H1 (cell line): ENCODE data around the gene ILKAP. TPM values are rescaled to one million over a fixed set of nuclear protein-coding genes. Genes with fewer than 3 reads are reported as not detected.

Source experiments
- CTCF ChIA-PET: fragments of 300-600 bp; sonication (Branson Sonifier 250); formaldehyde crosslinking; loops from one replicate; lab custom pipeline; 2021; ENCODE audit not compliant: partially characterized antibody; lab: Charles Lee
- POLR2A ChIA-PET: fragments of 300-600 bp; sonication (Branson Sonifier 250); formaldehyde crosslinking; loops from one replicate; lab custom pipeline; 2021; ENCODE audit warnings: inconsistent platforms; ENCODE audit not compliant: partially characterized antibody; lab: Charles Lee
- DNase-seq, 2 experiments: peaks; one replicate each; pipeline versions ENCODE4 v3.0.0 to v3.0.0-alpha.2; 2010 to 2022; ENCODE audit warnings: low spot score in 2 of 2, low read depth in 1 of 2, mixed read lengths in 1 of 2
- FAIRE-seq: peaks from 2 replicates; lab custom pipeline; 2011; peaks lifted over from hg19 to GRCh38; lab: Jason Lieb, UNC
- H2AFZ ChIP-seq: 2 replicates; pipeline ENCODE4 v1.8.1; 2012; ENCODE audit warnings: low read length, inconsistent platforms
- H2AK5ac ChIP-seq: 2 replicates; pipeline ENCODE4 v1.6.1; 2013; ENCODE audit warnings: low read depth, low read length
- H2BK120ac ChIP-seq: replicated peaks from 2 replicates; pipeline ENCODE3; 2013; ENCODE audit warnings: low read depth, low read length, inconsistent platforms
- H2BK12ac ChIP-seq: 2 replicates; pipeline ENCODE4 v1.6.1; 2013; ENCODE audit warnings: low read depth, low read length
- H2BK15ac ChIP-seq: 2 replicates; pipeline ENCODE4 v1.6.1; 2013; ENCODE audit warnings: low read length
- H2BK20ac ChIP-seq: 2 replicates; pipeline ENCODE4 v1.6.1; 2013; ENCODE audit warnings: low read length
- H2BK5ac ChIP-seq: 2 replicates; pipeline ENCODE4 v1.6.1; 2013; ENCODE audit warnings: low read depth, low read length
- H3K14ac ChIP-seq: 2 replicates; pipeline ENCODE4 v1.6.1; 2013; ENCODE audit warnings: inconsistent platforms; ENCODE audit not compliant: insufficient read length
- H3K18ac ChIP-seq: 2 replicates; pipeline ENCODE4 v1.6.1; 2013; ENCODE audit warnings: low read length; ENCODE audit errors: extremely low read depth
- H3K23ac ChIP-seq: 2 replicates; pipeline ENCODE4 v1.6.1; 2013; ENCODE audit warnings: inconsistent platforms; ENCODE audit not compliant: insufficient read length
- H3K23me2 ChIP-seq: 2 replicates; pipeline ENCODE4 v1.6.1; 2013; ENCODE audit warnings: low read depth, low read length
- H3K27ac ChIP-seq: 2 replicates; pipeline ENCODE4 v1.6.1; 2011; ENCODE audit warnings: low read depth, low read length, inconsistent platforms
- H3K27me3 ChIP-seq, 4 experiments: replicated peaks in 1 of 4; 1 replicate in 1 of 4; 2 replicates in 3 of 4; pipeline versions ENCODE4 v1.6.1 to v1.8.1; 2011 to 2013; ENCODE audit warnings: low read length in 3 of 4, mild to moderate bottlenecking in 3 of 4, inconsistent platforms in 2 of 4, mixed read lengths in 2 of 4, moderate library complexity in 1 of 4; ENCODE audit not compliant: control insufficient read depth in 3 of 4, insufficient read depth in 3 of 4; ENCODE audit errors: extremely low read depth in 1 of 4
- H3K36me3 ChIP-seq, 4 experiments: 2 replicates each; pipeline versions ENCODE4 v1.6.1 to v1.8.1; 2011 to 2013; ENCODE audit warnings: mild to moderate bottlenecking in 4 of 4, low read length in 3 of 4, moderate library complexity in 2 of 4, control low read depth in 1 of 4, inconsistent platforms in 1 of 4; ENCODE audit not compliant: insufficient read depth in 4 of 4, control insufficient read depth in 2 of 4
- H3K4ac ChIP-seq: replicated peaks from 2 replicates; pipeline ENCODE3; 2013; ENCODE audit warnings: low read length, low read depth, mixed read lengths, inconsistent platforms; ENCODE audit not compliant: insufficient read length
- H3K4me1 ChIP-seq, 4 experiments: replicated peaks in 1 of 4; 1 replicate in 1 of 4; 2 replicates in 3 of 4; pipeline versions ENCODE4 v1.6.1 to v1.8.1; 2011 to 2013; ENCODE audit warnings: low read length in 3 of 4, inconsistent platforms in 2 of 4, mixed read lengths in 1 of 4; ENCODE audit not compliant: insufficient read depth in 4 of 4, control insufficient read depth in 3 of 4
- H3K4me2 ChIP-seq, 2 experiments: 2 replicates each; pipeline versions ENCODE4 v1.6.1 to v1.8.1; 2011 to 2013; ENCODE audit warnings: low read depth in 2 of 2, low read length in 2 of 2, control low read depth in 1 of 2, inconsistent platforms in 1 of 2, mild to moderate bottlenecking in 1 of 2; ENCODE audit not compliant: insufficient read depth in 1 of 2
- H3K4me3 ChIP-seq, 4 experiments: fragments of 200-600, 300-600 bp in 1 of 4; sonication (generic), shearing (Covaris generic), sonication (Bioruptor Twin) in 1 of 4; 2 replicates each; pipeline versions ENCODE4 v1.5.1 to v1.8.1; 2011 to 2016; ENCODE audit warnings: low read length in 4 of 4, low read depth in 3 of 4, control low read depth in 2 of 4, inconsistent platforms in 2 of 4, mild to moderate bottlenecking in 2 of 4, mixed read lengths in 1 of 4, moderate library complexity in 1 of 4; ENCODE audit not compliant: insufficient read depth in 2 of 4; ENCODE audit errors: extremely low read depth in 1 of 4
- H3K56ac ChIP-seq: replicated peaks from 2 replicates; pipeline ENCODE3; 2013; ENCODE audit warnings: low read depth, mild to moderate bottlenecking, mixed read lengths, low read length, inconsistent platforms; ENCODE audit not compliant: insufficient read length
- H3K79me1 ChIP-seq: 2 replicates; pipeline ENCODE4 v1.6.1; 2013; ENCODE audit warnings: low read depth, low read length, control low read depth
- H3K79me2 ChIP-seq, 2 experiments: 2 replicates each; pipeline versions ENCODE4 v1.6.1 to v1.8.1; 2012 to 2013; ENCODE audit warnings: low read length in 2 of 2, mild to moderate bottlenecking in 2 of 2, inconsistent platforms in 1 of 2; ENCODE audit not compliant: insufficient read depth in 2 of 2, control insufficient read depth in 1 of 2
- H3K9ac ChIP-seq, 4 experiments: replicated peaks in 1 of 4; 1 replicate in 1 of 4; 2 replicates in 3 of 4; pipeline versions ENCODE4 v1.6.1 to v1.8.1; 2011 to 2013; ENCODE audit warnings: low read depth in 3 of 4, low read length in 3 of 4, control low read depth in 2 of 4, mild to moderate bottlenecking in 2 of 4, moderate library complexity in 2 of 4, inconsistent platforms in 1 of 4; ENCODE audit errors: extremely low read depth in 1 of 4
- H3K9me3 ChIP-seq, 2 experiments: 2 replicates each; pipeline versions ENCODE4 v1.6.1 to v1.8.1; 2012 to 2013; ENCODE audit warnings: mild to moderate bottlenecking in 2 of 2, moderate library complexity in 2 of 2, control low read depth in 1 of 2, inconsistent platforms in 1 of 2, low read depth in 1 of 2, low read length in 1 of 2, mixed read lengths in 1 of 2; ENCODE audit not compliant: insufficient read depth in 2 of 2
- H4K20me1 ChIP-seq, 2 experiments: replicated peaks in 1 of 2; 2 replicates each; pipeline versions ENCODE3 to v1.8.1; 2011 to 2013; ENCODE audit warnings: inconsistent platforms in 2 of 2, low read length in 2 of 2, mild to moderate bottlenecking in 1 of 2; ENCODE audit not compliant: insufficient read depth in 2 of 2, control insufficient read depth in 1 of 2
- H4K5ac ChIP-seq: 2 replicates; pipeline ENCODE4 v1.6.1; 2013; ENCODE audit warnings: low read length, low read depth, mixed read lengths, inconsistent platforms; ENCODE audit not compliant: insufficient read length
- H4K8ac ChIP-seq: 2 replicates; pipeline ENCODE4 v1.8.0; 2013; ENCODE audit warnings: mild to moderate bottlenecking, moderate library complexity, low read length, inconsistent platforms; ENCODE audit not compliant: insufficient read depth; ENCODE audit errors: extremely low read depth
- H4K91ac ChIP-seq: replicated peaks from 2 replicates; pipeline ENCODE3; 2013; ENCODE audit warnings: low read length, mixed read lengths, inconsistent platforms; ENCODE audit not compliant: insufficient read length
- BCL11A ChIP-seq, 2 experiments: IDR thresholded peaks; one replicate each; pipeline ENCODE4 v1.6.1; 2011; ENCODE audit warnings: low read depth in 2 of 2, low read length in 2 of 2, mild to moderate bottlenecking in 2 of 2
- CEBPB ChIP-seq: IDR thresholded peaks from 2 replicates; pipeline ENCODE4 v1.6.1; 2012; ENCODE audit warnings: low read depth, low read length
- GABPA ChIP-seq: IDR thresholded peaks from 2 replicates; pipeline ENCODE4 v1.6.1; 2011; ENCODE audit warnings: mild to moderate bottlenecking, low read length, moderate library complexity, borderline replicate concordance; ENCODE audit not compliant: insufficient read depth
- HDAC2 ChIP-seq, 2 experiments: fragments of 300-600 bp in 1 of 2; sonication (generic) in 1 of 2; IDR thresholded peaks; 2 replicates each; pipeline ENCODE4 v1.6.1; 2011 to 2012; ENCODE audit warnings: low read depth in 2 of 2, low read length in 2 of 2, mild to moderate bottlenecking in 2 of 2, moderate library complexity in 2 of 2, borderline replicate concordance in 1 of 2, inconsistent platforms in 1 of 2
- POLR2A ChIP-seq, 2 experiments: IDR thresholded peaks; 1 replicate in 1 of 2; 2 replicates in 1 of 2; pipeline ENCODE4 v1.6.1; 2011; ENCODE audit warnings: low read depth in 2 of 2, low read length in 2 of 2, mild to moderate bottlenecking in 2 of 2; ENCODE audit errors: control extremely low read depth in 1 of 2
- RFX5 ChIP-seq: IDR thresholded peaks from 2 replicates; pipeline ENCODE4 v1.6.1; 2011; ENCODE audit warnings: low read depth, low read length, improper control_type of control experiment, borderline replicate concordance
- RNF2 ChIP-seq: fragments of 200-900, 300-1000 bp; sonication (generic); IDR thresholded peaks from 2 replicates; pipeline ENCODE4 v1.7.1; 2016; ENCODE audit warnings: borderline replicate concordance, low read depth, mild to moderate bottlenecking, antibody characterized with exemption, low read length; ENCODE audit not compliant: poor library complexity, severe bottlenecking; ENCODE audit errors: missing control alignments
- RXRA ChIP-seq: IDR thresholded peaks from 2 replicates; pipeline ENCODE4 v1.6.1; 2011; ENCODE audit warnings: low read depth, mild to moderate bottlenecking, low read length, moderate library complexity; ENCODE audit not compliant: insufficient read depth
- TEAD4 ChIP-seq: IDR thresholded peaks from 2 replicates; pipeline ENCODE4 v1.6.1; 2012; ENCODE audit warnings: low read depth, low read length, inconsistent platforms, mixed read lengths
- YY1 ChIP-seq: IDR thresholded peaks from 2 replicates; pipeline ENCODE4 v1.6.1; 2011; ENCODE audit warnings: low read depth, mild to moderate bottlenecking, low read length
- WGBS, 2 experiments: shearing (Covaris generic) in 1 of 2; methylation state at CpG; one replicate each; pipeline versions ENCODE4 v1.1.6 to v1.1.7; 2013 to 2015; ENCODE audit warnings: low lambda C conversion rate in 2 of 2, mixed read lengths in 2 of 2, inconsistent platforms in 1 of 2, low coverage in 1 of 2, missing lambda C conversion rate in 1 of 2; ENCODE audit not compliant: insufficient replicate concordance in 2 of 2, insufficient coverage in 1 of 2, insufficient read length in 1 of 2; ENCODE audit errors: extremely low coverage in 1 of 2, missing lambda C conversion rate in 1 of 2; 5-methylcytosine and 5-hydroxymethylcytosine counted together
- polyA plus RNA-seq, 7 experiments: library from polyadenylated mRNA; depleted of rRNA in 3 of 7; stranded (reverse) in 5 of 7; unstranded in 2 of 7; fragments of >200 nt in 5 of 7; fragments of 200-250 nt in 2 of 7; gene quantifications; 1 replicate in 5 of 7; 2 replicates in 1 of 7; 4 replicates in 1 of 7; pipeline versions ENCODE4 v1.2.1 to v1.2.3, GENCODE V29; 2011 to 2013; ENCODE audit warnings: missing spikeins in 2 of 7, mixed read lengths in 2 of 7
- total RNA-seq: library from RNA; stranded (reverse); fragmentation: NEBNext Ultra II Directional; extraction: Animal tissue kit (Norgen Biotek cat#: 25700); gene quantifications from 2 replicates; pipeline ENCODE4 v1.2.1, GENCODE V29; 2021
- TF ChIP-seq, protein P1 (sequence below): IDR thresholded peaks from 2 replicates; pipeline ENCODE4 v1.6.1; 2012; ENCODE audit warnings: inconsistent platforms
- TF ChIP-seq, protein P2 (sequence below): IDR thresholded peaks from 2 replicates; pipeline ENCODE4 v1.6.1; 2011; ENCODE audit warnings: low read length, improper control_type of control experiment

The ILKAP gene
- total and polyA plus RNA-seq, 2 of the 8 experiments (the other 6 are each of a cell fraction or from before 2014, with no cell fraction given): 23.5 to 33.8 TPM

DNA sequence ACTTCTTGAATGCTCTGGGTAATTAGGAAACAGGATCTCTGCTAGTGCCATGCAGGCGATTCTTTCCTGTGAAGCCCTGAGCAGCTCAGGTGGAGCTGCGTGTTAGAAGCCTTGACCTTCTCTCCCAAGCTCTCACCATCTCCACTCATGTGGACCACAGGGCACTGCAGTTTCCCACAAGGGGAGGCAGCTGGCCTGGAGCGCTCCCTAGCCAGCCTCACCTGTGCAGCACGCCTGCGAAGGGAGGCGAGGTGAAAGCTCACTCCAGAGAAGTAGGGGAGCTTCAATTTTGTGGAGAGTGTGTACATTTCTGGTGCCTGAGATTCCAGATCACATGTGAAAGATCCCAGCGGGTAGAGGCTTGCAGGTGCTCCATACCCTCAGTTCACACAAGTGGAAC is 47.4 kb upstream of the ILKAP start:
- no peak overlapping the region for H2BK20ac ChIP-seq
- no peak for FAIRE-seq
- 97% methylated on average over 7 of the region's 7 CpGs; no CpG with 5 or more reads in 1 of the 2 experiments for WGBS, 2 experiments
- no peak overlapping the region for H3K18ac ChIP-seq
- POLR2A ChIA-PET: interaction anchor here (4.2 kb wide), 1 partner anchor 11 kb away, joined by 21 read pairs; the partner anchor contains the start of gene HES6
- no peaks in the 10 kb centered on the region for H3K23me2 ChIP-seq
- H3K4me1 ChIP-seq: no peaks in the 10 kb centered on the region; a peak in 1 of 7 replicates
- H3K4ac ChIP-seq: no peak overlapping the region
- no peak overlapping the region for H3K14ac ChIP-seq
- H3K9me3 ChIP-seq: no peaks in the 10 kb centered on the region
- no peak overlapping the region for H2BK15ac ChIP-seq
- H4K91ac ChIP-seq: no peak overlapping the region
- CTCF ChIA-PET: interaction anchor here (16.7 kb wide), 1 partner anchor 11 kb away, joined by 208 read pairs; no protein-coding TSS in a partner anchor
- H2AFZ ChIP-seq: no peak overlapping the region
- H2BK12ac ChIP-seq: no peak overlapping the region
- no peak overlapping the region for H3K4me3 ChIP-seq
- H3K79me1 ChIP-seq: no peaks in the 10 kb centered on the region
- H2AK5ac ChIP-seq: no peak overlapping the region
- H3K9ac ChIP-seq: no peak overlapping the region
- DNase-seq: no peak
- H4K8ac ChIP-seq: no peak overlapping the region
- peaks cover 0 to 3% (median 0%) of the 10 kb centered on the region in 4 experiments; a peak in 2 of 8 replicates for H3K36me3 ChIP-seq
- no peak overlapping the region for H2BK120ac ChIP-seq
- no peak overlapping the region for H3K23ac ChIP-seq
- H3K56ac ChIP-seq: no peak overlapping the region
- no peaks in the 10 kb centered on the region for H3K79me2 ChIP-seq
- no peaks in the 10 kb centered on the region for H4K20me1 ChIP-seq
- no peak overlapping the region for H2BK5ac ChIP-seq
- H4K5ac ChIP-seq: no peak overlapping the region
- H3K27me3 ChIP-seq: no peaks in the 10 kb centered on the region
- no peak overlapping the region for H3K4me2 ChIP-seq
- no peak overlapping the region for H3K27ac ChIP-seq
- TF ChIP-seq RNF2 (no peak), HDAC2 (IDR thresholded peaks at IDR 0.05; ENCODE audit: borderline replicate concordance in 1 of 2, low read depth in 2 of 2, low read length in 2 of 2) (no peak), TEAD4 (no peak), YY1 (no peak), POLR2A (IDR thresholded peaks at IDR 0.05; ENCODE audit: control extremely low read depth in 1 of 2, low read depth in 2 of 2, low read length in 2 of 2) (no peak), GABPA (no peak), RXRA (no peak), BCL11A (IDR thresholded peaks at IDR 0.05; ENCODE audit: low read depth in 2 of 2, low read length in 2 of 2) (no peak), CEBPB (no peak), RFX5 (no peak)
- TF ChIP-seq, protein P1, sequence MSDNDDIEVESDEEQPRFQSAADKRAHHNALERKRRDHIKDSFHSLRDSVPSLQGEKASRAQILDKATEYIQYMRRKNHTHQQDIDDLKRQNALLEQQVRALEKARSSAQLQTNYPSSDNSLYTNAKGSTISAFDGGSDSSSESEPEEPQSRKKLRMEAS: no peak
- TF ChIP-seq, protein P2, sequence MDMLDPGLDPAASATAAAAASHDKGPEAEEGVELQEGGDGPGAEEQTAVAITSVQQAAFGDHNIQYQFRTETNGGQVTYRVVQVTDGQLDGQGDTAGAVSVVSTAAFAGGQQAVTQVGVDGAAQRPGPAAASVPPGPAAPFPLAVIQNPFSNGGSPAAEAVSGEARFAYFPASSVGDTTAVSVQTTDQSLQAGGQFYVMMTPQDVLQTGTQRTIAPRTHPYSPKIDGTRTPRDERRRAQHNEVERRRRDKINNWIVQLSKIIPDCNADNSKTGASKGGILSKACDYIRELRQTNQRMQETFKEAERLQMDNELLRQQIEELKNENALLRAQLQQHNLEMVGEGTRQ: no peak
